GM21717 (cell line): ENCODE measurements around the gene BMERB1.
"Not testable (repeated sequence)": the region's sequence is repeated elsewhere in the genome, so short reads cannot be mapped to it uniquely, and the experiment has no call there.

Source experiments
- ATAC-seq: cut with Tn5 transposase; IDR thresholded peaks from one replicate; pipeline ENCODE4 v1.9.1; 2021; ENCODE audit warnings: mild to moderate bottlenecking, moderate library complexity; ENCODE audit not compliant: unreplicated experiment

The BMERB1 gene

GRCh38 chr16:15519790-15520189 lies 85.4 kb downstream of the BMERB1 start:
- ATAC-seq, result no peak

- no peak for ATAC-seq
Measured at GRCh38 chr16:15521390-15521757, 87.0 kb downstream of the BMERB1 start.

- no peak for ATAC-seq
Measured at GRCh38 chr16:15521758-15522509, 87.5 kb downstream of the BMERB1 start.

GRCh38 chr16:15523092-15523541 lies 88.7 kb downstream of the BMERB1 start:
- no peak for ATAC-seq

GRCh38 chr16:15523939-15524338 lies 89.6 kb downstream of the BMERB1 start:
- no peak for ATAC-seq

GRCh38 chr16:15524966-15525365 lies 90.6 kb downstream of the BMERB1 start:
- no peak for ATAC-seq

GRCh38 chr16:15526097-15526496 lies 91.7 kb downstream of the BMERB1 start:
- no peak for ATAC-seq

- no peak for ATAC-seq
Measured at GRCh38 chr16:15526731-15527130, 92.3 kb downstream of the BMERB1 start.

- ATAC-seq, result no peak
Measured at GRCh38 chr16:15529673-15530072, 95.3 kb downstream of the BMERB1 start.

- ATAC-seq, result no peak
Measured at GRCh38 chr16:15530085-15530484, 95.7 kb downstream of the BMERB1 start.

GRCh38 chr16:15532825-15533224 lies 98.4 kb downstream of the BMERB1 start:
- no peak for ATAC-seq

GRCh38 chr16:15533386-15533785 lies 99.0 kb downstream of the BMERB1 start:
- ATAC-seq, result no peak

GRCh38 chr16:15535772-15536171 lies 101.4 kb downstream of the BMERB1 start:
- no peak for ATAC-seq

GRCh38 chr16:15536843-15537242 lies 102.5 kb downstream of the BMERB1 start:
- no peak for ATAC-seq

GRCh38 chr16:15538507-15538906 lies 104.1 kb downstream of the BMERB1 start:
- no peak for ATAC-seq

GRCh38 chr16:15539197-15539596 lies 104.8 kb downstream of the BMERB1 start:
- no peak for ATAC-seq

- no peak for ATAC-seq
Measured at GRCh38 chr16:15542261-15542660, 107.9 kb downstream of the BMERB1 start.

GRCh38 chr16:15542734-15543347 lies 108.5 kb downstream of the BMERB1 start:
- ATAC-seq, result no peak

GRCh38 chr16:15544405-15544804 lies 110.0 kb downstream of the BMERB1 start:
- ATAC-seq, result no peak

- no peak for ATAC-seq
Measured at GRCh38 chr16:15545544-15545943, 111.2 kb downstream of the BMERB1 start.

- ATAC-seq, result not testable (repeated sequence)
Measured at GRCh38 chr16:15547072-15547767, 112.8 kb downstream of the BMERB1 start.

- ATAC-seq, result no peak
Measured at GRCh38 chr16:15547768-15548096, 113.3 kb downstream of the BMERB1 start.
